Activated CD8-positive, alpha-beta T cell treated with anti-CD3 and anti-CD28 coated beads, Interleukin-2, amount 10 ng/mL, durations not matched to agents 7 days and 5 days (primary cell): Measurements from ENCODE around the gene BCL3. TPM values are rescaled to one million over a fixed set of nuclear protein-coding genes. Genes with fewer than 3 reads are reported as not detected.

Experiments used
- ATAC-seq: fragments of 150-1000 bp; cut with Tn5 transposase; one replicate; pipeline ENCODE4 v1.10.0; 2021; ENCODE audit warnings: moderate library complexity
- CTCF ChIA-PET: fragments of 350-600 bp; sonication (Branson Sonifier 250); formaldehyde crosslinking; loops from one replicate; lab custom pipeline; 2021; ENCODE audit warnings: antibody characterized with exemption; lab: Charles Lee
- POLR2A ChIA-PET: fragments of 350-600 bp; sonication (Branson Sonifier 250); formaldehyde crosslinking; loops from one replicate; lab custom pipeline; 2021; ENCODE audit warnings: antibody characterized with exemption; lab: Charles Lee
- DNase-seq: peaks from one replicate; pipeline ENCODE4 v3.0.0-alpha.2; 2020
- H3K27ac Mint-ChIP-seq: one replicate; pipeline ENCODE4 v1.8.0; 2021; ENCODE audit warnings: mild to moderate bottlenecking, mixed read lengths
- H3K27me3 Mint-ChIP-seq: one replicate; pipeline ENCODE4 v1.8.0; 2021; ENCODE audit warnings: low read depth, mixed read lengths
- H3K36me3 Mint-ChIP-seq: one replicate; pipeline ENCODE4 v1.8.0; 2021; ENCODE audit warnings: low read depth, mixed read lengths
- H3K4me1 Mint-ChIP-seq: one replicate; pipeline ENCODE4 v1.8.0; 2021; ENCODE audit warnings: low read depth, mixed read lengths
- H3K4me3 Mint-ChIP-seq: one replicate; pipeline ENCODE4 v1.8.0; 2021; ENCODE audit warnings: mild to moderate bottlenecking, mixed read lengths
- H3K9me3 Mint-ChIP-seq: one replicate; pipeline ENCODE4 v1.8.0; 2022; ENCODE audit warnings: mixed read lengths; ENCODE audit not compliant: insufficient read depth
- total RNA-seq, 2 experiments: library from RNA; stranded (reverse); gene quantifications; one replicate each; pipeline ENCODE4 v1.2.3, GENCODE V29; 2021

Gene BCL3
- total RNA-seq, 2 experiments from 2014 or later = 22.4 to 25.1 TPM

DNA sequence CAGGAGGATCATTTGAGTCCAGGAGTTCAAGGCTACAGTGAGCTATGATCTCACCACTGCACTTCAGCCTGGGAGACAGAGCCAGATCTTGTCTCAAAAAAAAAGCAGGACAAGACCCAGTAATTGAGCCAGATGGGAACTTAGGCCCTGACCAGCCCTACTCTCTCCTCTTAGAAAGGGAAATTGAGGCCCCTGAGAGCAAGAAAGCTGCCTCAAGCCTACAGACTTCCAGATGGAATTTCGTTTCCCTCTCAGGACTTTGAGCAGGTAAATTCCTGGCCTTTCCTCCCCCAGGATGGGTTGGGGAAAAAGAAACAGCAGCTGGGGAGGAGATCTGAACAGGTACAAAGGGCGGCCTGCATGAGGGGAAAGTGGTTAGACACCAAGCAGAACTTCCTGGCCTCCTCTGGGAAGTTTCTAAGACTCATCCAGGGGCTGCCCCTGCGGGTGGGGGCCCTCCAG, 3.6 kb upstream of the BCL3 start:
- DNase-seq (no peak), ATAC-seq (no peak)
- Mint-ChIP-seq H3K27ac (no peak overlapping the region), H3K9me3 (no peaks in the 10 kb centered on the region), H3K4me1 (peaks cover 45% of the 10 kb centered on the region), H3K27me3 (peaks cover 5% of the 10 kb centered on the region), H3K4me3 (no peak overlapping the region), H3K36me3 (peaks cover 7% of the 10 kb centered on the region)
- CTCF ChIA-PET = interaction anchor here (0.6 to 3.7 kb wide), 2 partner anchors 21 to 55 kb away, joined by 3 to 21 read pairs; no protein-coding TSS in a partner anchor
- POLR2A ChIA-PET = no interaction called here

- H3K4me1 Mint-ChIP-seq = peaks cover 47% of the 10 kb centered on the region
- no peak overlapping the region for H3K4me3 Mint-ChIP-seq
- ChIA-PET POLR2A (no interaction called here), CTCF (interaction anchor here (0.6 to 3.7 kb wide), 2 partner anchors 21 to 54 kb away, joined by 3 to 21 read pairs; no protein-coding TSS in a partner anchor)
- DNase-seq (no peak), ATAC-seq (no peak)
- H3K9me3 Mint-ChIP-seq = no peaks in the 10 kb centered on the region
- peaks cover 5% of the 10 kb centered on the region for H3K27me3 Mint-ChIP-seq
- H3K36me3 Mint-ChIP-seq = peaks cover 8% of the 10 kb centered on the region
- no peak overlapping the region for H3K27ac Mint-ChIP-seq
These were observed 3.1 kb upstream of the BCL3 start for GRCh38 chr19:44745341-44745831.

DNA sequence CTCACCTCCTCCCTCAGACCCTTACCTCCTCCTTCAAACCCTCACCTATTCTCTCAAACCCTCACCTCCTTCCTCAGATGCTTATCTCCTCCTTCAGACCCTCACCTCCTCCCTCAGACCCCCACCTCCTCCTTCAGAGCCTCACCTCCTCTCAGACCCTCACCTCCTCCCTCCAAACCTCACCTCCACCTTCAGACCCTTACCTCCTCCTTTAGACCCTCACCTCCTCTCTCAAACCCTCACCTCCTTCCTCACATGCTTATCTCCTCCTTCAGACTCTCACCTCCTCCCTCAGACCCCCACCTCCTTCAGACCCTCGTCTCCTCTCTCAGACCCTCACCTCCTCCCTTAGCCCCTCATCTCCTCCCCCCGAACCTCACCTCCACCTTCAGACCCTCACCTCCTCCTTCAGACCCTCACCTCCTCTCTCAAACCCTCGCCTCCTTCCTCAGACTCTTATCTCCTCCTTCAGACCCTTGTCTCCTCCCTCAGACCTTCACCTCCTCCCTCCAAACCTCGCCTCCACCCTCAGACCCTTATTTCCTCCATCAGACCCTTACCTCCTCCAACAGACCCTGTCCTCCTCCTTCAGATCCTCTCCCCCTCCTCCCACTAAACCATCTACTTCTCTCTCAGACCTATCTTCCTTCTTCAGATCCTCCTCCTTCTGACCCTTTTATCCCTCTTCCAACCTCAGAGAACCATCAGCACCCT, 2.5 kb upstream of the BCL3 start:
- peaks cover 54% of the 10 kb centered on the region for H3K4me1 Mint-ChIP-seq
- peaks cover 14% of the 10 kb centered on the region for H3K36me3 Mint-ChIP-seq
- CTCF ChIA-PET = interaction anchor here (3.7 kb wide), 1 partner anchor 22 kb away, joined by 21 read pairs; no protein-coding TSS in a partner anchor
- peak overlapping the region; percentile 50 for H3K27ac Mint-ChIP-seq
- DNase-seq (no peak), ATAC-seq (no peak)
- H3K4me3 Mint-ChIP-seq = peak overlapping the region; percentile 40
- no peaks in the 10 kb centered on the region for H3K9me3 Mint-ChIP-seq
- peaks cover 5% of the 10 kb centered on the region for H3K27me3 Mint-ChIP-seq
- POLR2A ChIA-PET = no interaction called here

GRCh38 chr19:44746616-44746945, 1.9 kb upstream of the BCL3 start:
- DNase-seq (no peak), ATAC-seq (no peak)
- CTCF ChIA-PET = no interaction called here
- no peaks in the 10 kb centered on the region for H3K9me3 Mint-ChIP-seq
- H3K27me3 Mint-ChIP-seq = peaks cover 5% of the 10 kb centered on the region
- peak overlapping the region; percentile 54 for H3K27ac Mint-ChIP-seq
- peaks cover 19% of the 10 kb centered on the region for H3K36me3 Mint-ChIP-seq
- peak overlapping the region; percentile 84 for H3K4me3 Mint-ChIP-seq
- POLR2A ChIA-PET = no interaction called here
- H3K4me1 Mint-ChIP-seq = peaks cover 57% of the 10 kb centered on the region

DNA sequence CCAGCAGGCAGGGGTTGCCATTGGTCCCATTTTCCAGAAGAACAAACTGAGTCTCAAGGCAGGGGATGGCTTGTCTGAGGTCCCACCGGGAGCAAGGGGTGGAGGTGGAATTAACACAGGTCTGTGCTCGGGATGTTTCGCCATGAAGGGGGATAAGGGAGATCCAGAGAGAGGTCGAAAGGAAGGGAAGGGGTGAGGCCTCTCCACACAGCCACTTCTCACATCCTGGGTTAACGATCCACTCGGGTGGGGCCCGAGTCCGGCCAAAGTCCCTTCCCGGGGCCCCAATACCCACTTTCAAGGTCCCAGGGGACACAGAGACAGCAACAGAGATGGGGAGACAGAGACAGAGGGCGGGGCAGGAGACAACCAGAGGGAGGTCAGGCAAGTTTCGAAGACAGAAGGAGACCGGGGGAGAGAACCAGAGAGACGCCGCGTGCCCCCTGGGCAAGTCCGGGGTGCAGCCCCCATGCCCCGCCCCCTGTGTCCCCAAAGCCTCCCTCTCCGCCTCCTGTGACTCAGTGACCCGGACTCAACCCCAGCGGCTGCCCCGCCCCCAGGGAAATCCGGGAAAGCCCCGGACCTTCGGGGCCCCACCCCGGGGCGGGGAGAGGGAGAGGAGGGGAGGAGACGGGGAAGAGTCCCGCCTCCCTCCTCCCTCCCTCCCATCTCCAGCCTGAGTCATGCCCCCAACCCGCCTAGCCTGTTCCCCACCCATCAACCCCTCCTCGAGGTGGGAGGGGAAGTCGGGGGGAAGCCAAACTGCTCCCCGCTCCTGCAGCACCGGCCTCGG, 1.4 kb upstream of the BCL3 start:
- H3K4me1 Mint-ChIP-seq = peaks cover 59% of the 10 kb centered on the region
- peak overlapping the region; percentile 84 for H3K4me3 Mint-ChIP-seq
- ChIA-PET POLR2A (interaction anchor here (0.6 kb wide), 1 partner anchor 23 kb away, joined by 3 read pairs; no protein-coding TSS in a partner anchor), CTCF (no interaction called here)
- peak overlapping the region; percentile 91 for H3K27ac Mint-ChIP-seq
- peak; percentile 87 for DNase-seq
- no peaks in the 10 kb centered on the region for H3K9me3 Mint-ChIP-seq
- peak; percentile 66 for ATAC-seq
- peaks cover 5% of the 10 kb centered on the region for H3K27me3 Mint-ChIP-seq
- peaks cover 25% of the 10 kb centered on the region for H3K36me3 Mint-ChIP-seq

DNA sequence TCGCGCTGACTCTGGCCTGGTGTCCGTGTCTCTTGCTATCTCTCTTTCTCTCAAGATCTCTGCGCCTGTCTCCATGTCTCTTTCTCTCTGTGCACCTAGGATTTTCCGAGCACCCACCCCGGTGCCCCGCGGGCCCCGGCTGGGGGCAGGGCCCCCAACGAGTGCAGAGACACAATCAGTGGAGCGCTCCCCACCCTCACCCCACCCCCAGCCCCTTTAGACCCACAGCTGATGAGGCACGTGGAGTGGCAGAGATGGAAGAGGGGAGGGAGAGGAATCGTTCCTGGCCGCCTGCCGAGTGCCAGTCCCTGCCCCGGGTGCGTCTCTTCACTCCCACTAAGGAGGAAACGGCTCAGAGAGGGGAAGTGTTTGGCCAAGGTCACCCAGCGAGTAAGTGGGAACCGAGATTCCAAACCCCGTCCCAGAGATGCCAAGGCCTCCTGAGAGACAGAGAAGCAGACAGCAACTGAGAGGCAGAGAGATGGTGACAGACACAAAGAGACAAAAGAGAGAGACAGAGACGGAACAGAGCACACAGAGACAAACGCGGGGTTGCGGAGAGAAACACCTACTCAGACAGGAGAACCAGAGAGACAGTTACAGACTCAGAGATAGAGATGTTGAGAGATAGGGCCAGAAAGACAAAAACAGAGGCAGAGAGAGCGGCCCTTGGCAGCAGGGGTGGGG, 626 bp upstream of the BCL3 start:
- peak overlapping the region; percentile 91 for H3K27ac Mint-ChIP-seq
- CTCF ChIA-PET = no interaction called here

DNA sequence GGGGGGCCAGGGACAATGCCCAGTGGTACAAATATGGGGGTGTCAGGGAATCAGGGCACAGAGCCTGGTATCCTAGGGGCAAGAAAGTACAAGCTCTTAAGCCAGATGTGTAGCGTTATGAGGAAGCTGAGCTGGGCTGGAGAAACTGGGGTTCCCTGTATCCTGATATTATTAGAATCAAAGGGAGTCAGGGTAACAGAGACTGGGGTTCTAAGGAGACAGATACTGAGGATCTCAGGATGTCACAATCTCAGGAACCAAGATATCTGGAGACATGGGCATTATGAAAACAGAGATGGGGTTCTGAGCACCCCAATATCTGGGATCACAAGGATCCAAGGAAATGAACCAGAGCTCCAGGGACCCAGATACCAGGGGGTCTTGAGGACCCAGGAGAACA, 784 bp downstream of the BCL3 start:
- H3K27me3 Mint-ChIP-seq = peaks cover 5% of the 10 kb centered on the region
- ATAC-seq = no peak

More for the DNA sequence above, 626 bp upstream of the BCL3 start:
- Mint-ChIP-seq H3K27me3 (peaks cover 5% of the 10 kb centered on the region), H3K36me3 (peaks cover 32% of the 10 kb centered on the region), H3K4me3 (peak overlapping the region; percentile 84), H3K9me3 (no peaks in the 10 kb centered on the region), H3K4me1 (peaks cover 59% of the 10 kb centered on the region)
- ATAC-seq (peak; percentile 39), DNase-seq (no peak)
- POLR2A ChIA-PET = interaction anchor here (0.6 kb wide), 1 partner anchor 24 kb away, joined by 3 read pairs; no protein-coding TSS in a partner anchor

DNA sequence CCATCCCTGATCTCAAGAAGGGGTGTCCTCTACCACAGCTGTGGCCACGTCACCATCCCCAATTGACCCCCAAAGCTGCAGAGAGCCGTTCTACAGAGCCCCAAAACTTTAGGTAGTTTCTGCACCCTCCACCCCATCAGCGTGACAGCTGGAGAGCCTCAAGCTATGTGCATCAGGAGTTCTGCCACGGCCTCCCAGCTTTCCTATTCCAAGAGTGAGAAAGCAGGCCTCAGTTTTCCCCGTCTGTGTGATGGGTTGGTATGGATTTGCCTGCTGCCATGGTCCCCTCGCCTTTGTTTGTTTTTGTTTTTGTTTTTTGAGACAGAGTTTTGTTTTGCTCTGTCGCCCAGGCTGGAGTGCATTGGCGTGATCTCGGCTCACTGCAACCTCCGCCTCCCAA, 1.5 kb downstream of the BCL3 start:
- CTCF ChIA-PET = interaction anchor here (2.3 to 6.1 kb wide), 2 partner anchors 21 to 26 kb away, joined by 19 to 56 read pairs; no protein-coding TSS in a partner anchor
- ATAC-seq (no peak), DNase-seq (no peak)
- H3K27ac Mint-ChIP-seq = peak overlapping the region; percentile 85
- H3K4me1 Mint-ChIP-seq = peaks cover 76% of the 10 kb centered on the region
- H3K4me3 Mint-ChIP-seq = peak overlapping the region; percentile 89
- peaks cover 39% of the 10 kb centered on the region for H3K36me3 Mint-ChIP-seq
- H3K27me3 Mint-ChIP-seq = peaks cover 5% of the 10 kb centered on the region
- no peaks in the 10 kb centered on the region for H3K9me3 Mint-ChIP-seq
- POLR2A ChIA-PET = interaction anchor here (1.3 to 1.6 kb wide), 2 partner anchors 15 to 21 kb away, joined by 4 read pairs; no protein-coding TSS in a partner anchor

More for the DNA sequence above, 784 bp downstream of the BCL3 start:
- ChIA-PET POLR2A (interaction anchor here (0.6 to 1.6 kb wide), 4 partner anchors 16 to 160 kb away, joined by 3 to 9 read pairs (median 4); no protein-coding TSS in a partner anchor), CTCF (interaction anchor here (0.5 to 6.1 kb wide), 3 partner anchors 21 to 1942 kb away, joined by 3 to 56 read pairs (median 19); no protein-coding TSS in a partner anchor)
- Mint-ChIP-seq H3K4me3 (peak overlapping the region; percentile 89), H3K9me3 (no peaks in the 10 kb centered on the region), H3K36me3 (peaks cover 35% of the 10 kb centered on the region), H3K27ac (peak overlapping the region; percentile 85), H3K4me1 (peaks cover 70% of the 10 kb centered on the region)
- no peak for DNase-seq

- Mint-ChIP-seq H3K4me3 (peak overlapping the region; percentile 89), H3K4me1 (peaks cover 74% of the 10 kb centered on the region), H3K36me3 (peaks cover 53% of the 10 kb centered on the region), H3K9me3 (no peaks in the 10 kb centered on the region), H3K27me3 (no peaks in the 10 kb centered on the region), H3K27ac (peak overlapping the region; percentile 96)
- no peak for DNase-seq
- POLR2A ChIA-PET = interaction anchor here (0.7 to 1.3 kb wide), 4 partner anchors 15 to 981 kb away, joined by 3 to 7 read pairs (median 3); no protein-coding TSS in a partner anchor
- CTCF ChIA-PET = interaction anchor here (0.9 to 8.9 kb wide), 4 partner anchors 14 to 59 kb away, joined by 3 to 79 read pairs (median 35); no protein-coding TSS in a partner anchor
- ATAC-seq = no peak
These were observed 3.8 kb downstream of the BCL3 start for GRCh38 chr19:44752123-44752815.

- H3K36me3 Mint-ChIP-seq = peaks cover 59% of the 10 kb centered on the region
- peaks cover 68% of the 10 kb centered on the region for H3K4me1 Mint-ChIP-seq
- ATAC-seq (peak; percentile 78), DNase-seq (peak; percentile 98)
- H3K27me3 Mint-ChIP-seq = no peaks in the 10 kb centered on the region
- H3K9me3 Mint-ChIP-seq = no peaks in the 10 kb centered on the region
- H3K4me3 Mint-ChIP-seq = peak overlapping the region; percentile 89
- ChIA-PET POLR2A (interaction anchor here (0.8 to 1.3 kb wide), 3 partner anchors 18 to 29 kb away, joined by 3 to 7 read pairs (median 6); no protein-coding TSS in a partner anchor), CTCF (interaction anchor here (0.9 to 8.9 kb wide), 5 partner anchors 13 to 60 kb away, joined by 3 to 79 read pairs (median 14); no protein-coding TSS in a partner anchor)
- peak overlapping the region; percentile 96 for H3K27ac Mint-ChIP-seq
These were observed 4.5 kb downstream of the BCL3 start for GRCh38 chr19:44752816-44753625.
